Measurements from ENCODE around the gene SLCO4A1.

SLCO4A1 gene

GRCh38 chr20:62704341-62704948 is 62.1 kb downstream of the SLCO4A1 start:
- DNase-seq = peak; percentile 66

- no peak for DNase-seq
These were observed 63.3 kb downstream of the SLCO4A1 start for GRCh38 chr20:62705627-62706026.

- DNase-seq = no peak
These were observed 64.0 kb downstream of the SLCO4A1 start for GRCh38 chr20:62706344-62706743.

GRCh38 chr20:62706857-62707256 is 64.6 kb downstream of the SLCO4A1 start:
- DNase-seq = no peak

- no peak for DNase-seq
These were observed 65.1 kb downstream of the SLCO4A1 start for GRCh38 chr20:62707276-62707920.

GRCh38 chr20:62707921-62708521 is 65.7 kb downstream of the SLCO4A1 start:
- DNase-seq = no peak

- DNase-seq = no peak
These were observed 66.6 kb downstream of the SLCO4A1 start, which contains the start of gene NTSR1 for GRCh38 chr20:62708591-62709536. TSS of gene NTSR1 (plus strand) at chr20:62708836. CDS start at chr20:62709208, 372 bp downstream.

GRCh38 chr20:62709537-62709905 is 67.2 kb downstream of the SLCO4A1 start:
- DNase-seq = no peak

GRCh38 chr20:62710221-62710885 is 68.0 kb downstream of the SLCO4A1 start:
- no peak for DNase-seq

GRCh38 chr20:62710886-62711702 is 68.8 kb downstream of the SLCO4A1 start:
- no peak for DNase-seq

GRCh38 chr20:62711703-62712101 is 69.4 kb downstream of the SLCO4A1 start:
- no peak for DNase-seq

- no peak for DNase-seq
These were observed 70.3 kb downstream of the SLCO4A1 start for GRCh38 chr20:62712606-62713005.

- DNase-seq = no peak
These were observed 71.7 kb downstream of the SLCO4A1 start for GRCh38 chr20:62714006-62714405.

- no peak for DNase-seq
These were observed 72.5 kb downstream of the SLCO4A1 start for GRCh38 chr20:62714799-62715198.

- DNase-seq = no peak
These were observed 72.9 kb downstream of the SLCO4A1 start for GRCh38 chr20:62715201-62715600.

GRCh38 chr20:62716198-62716940 is 74.1 kb downstream of the SLCO4A1 start:
- DNase-seq = no peak

GRCh38 chr20:62716941-62717310 is 74.6 kb downstream of the SLCO4A1 start:
- no peak for DNase-seq

- DNase-seq = no peak
These were observed 75.6 kb downstream of the SLCO4A1 start for GRCh38 chr20:62717933-62718332.

- no peak for DNase-seq
These were observed 76.2 kb downstream of the SLCO4A1 start for GRCh38 chr20:62718546-62718945.

- no peak for DNase-seq
These were observed 77.1 kb downstream of the SLCO4A1 start for GRCh38 chr20:62719250-62719935.
